HepG2 (cell line): Measurements from ENCODE around the gene CDR2L.

Experiments used
- CAMTA2 ChIP-seq: sonication (generic); formaldehyde crosslinking; IDR thresholded peaks from 2 replicates; pipeline ENCODE4 v1.4.0; 2020; ENCODE audit warnings: mild to moderate bottlenecking, missing genetic modification reagents, borderline replicate concordance
- EZH2 ChIP-seq: conservative IDR thresholded peaks from 2 replicates; pipeline ENCODE4 v1.6.1; 2012; ENCODE audit warnings: mild to moderate bottlenecking, low read depth, low read length, moderate library complexity
- FOXK1 ChIP-seq: sonication (generic); formaldehyde crosslinking; IDR thresholded peaks from 2 replicates; pipeline ENCODE4 v1.4.0; 2020; ENCODE audit warnings: low read depth, missing genetic modification reagents, borderline replicate concordance
- HNRNPUL1 ChIP-seq: fragments of 200-400 bp; formaldehyde crosslinking; IDR thresholded peaks from 2 replicates; pipeline ENCODE4 v1.6.1; 2017; ENCODE audit warnings: low read depth, mild to moderate bottlenecking, low read length, moderate library complexity
- KDM5A ChIP-seq: fragments of 200-600 bp; sonication (generic); IDR thresholded peaks from 2 replicates; pipeline ENCODE4 v1.7.0; 2018; ENCODE audit warnings: antibody characterized with exemption, mild to moderate bottlenecking, low read length, borderline replicate concordance
- MXI1 ChIP-seq: IDR thresholded peaks from 3 replicates; pipeline ENCODE4 v1.6.1; 2012; ENCODE audit warnings: low read depth, low read length, inconsistent platforms, borderline replicate concordance
- MYC ChIP-seq: sonication (generic); formaldehyde crosslinking; IDR thresholded peaks from 2 replicates; pipeline ENCODE4 v1.9.0; 2021; ENCODE audit warnings: missing genetic modification reagents, borderline replicate concordance
- RBM22 ChIP-seq: fragments of 200-400 bp; formaldehyde crosslinking; optimal IDR thresholded peaks from 2 replicates; pipeline ENCODE3; 2017; ENCODE audit warnings: mild to moderate bottlenecking, low read length, moderate library complexity
- RFX5 ChIP-seq: IDR thresholded peaks from 2 replicates; pipeline ENCODE4 v1.6.1; 2011; ENCODE audit warnings: low read depth, low read length, improper control_type of control experiment
- ZNF143 ChIP-seq: sonication (generic); formaldehyde crosslinking; IDR thresholded peaks from 2 replicates; pipeline ENCODE4 v1.4.0; 2020; ENCODE audit warnings: missing genetic modification reagents
- ZSCAN30 ChIP-seq: sonication (generic); formaldehyde crosslinking; IDR thresholded peaks from 2 replicates; pipeline ENCODE4 v1.5.0; 2020; ENCODE audit warnings: mild to moderate bottlenecking, missing genetic modification reagents
- TF ChIP-seq, protein P1 (sequence below): sonication (generic); formaldehyde crosslinking; IDR thresholded peaks from 2 replicates; pipeline ENCODE4 v1.4.0; 2020; ENCODE audit warnings: mild to moderate bottlenecking, missing genetic modification reagents

DNA sequence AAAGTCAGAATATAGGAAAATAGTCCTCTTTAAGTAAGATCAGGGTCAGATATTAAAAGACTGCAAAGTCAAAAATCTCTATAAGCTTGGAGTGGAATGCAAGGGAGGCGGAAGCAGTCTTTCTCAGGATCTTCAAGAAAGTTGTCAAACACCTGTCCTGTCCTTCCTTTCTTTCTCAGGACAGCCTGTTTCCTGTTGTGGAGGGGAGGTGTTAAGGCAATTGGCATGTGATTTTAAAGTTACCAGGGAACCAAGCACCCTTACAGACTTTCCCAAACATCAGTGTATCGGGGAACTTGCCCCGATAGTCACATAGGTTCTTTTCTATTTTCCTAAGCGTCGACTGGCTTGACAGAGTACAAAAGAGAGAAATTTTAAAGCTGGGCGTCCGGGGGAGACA is 57.3 kb downstream of the CDR2L start:
- TF ChIP-seq MXI1 (no peak), FOXK1 (CRISPR knock-in tag) (no peak), ZSCAN30 (CRISPR knock-in tag) (no peak), CAMTA2 (CRISPR knock-in tag) (no peak), HNRNPUL1 (no peak), ZNF143 (CRISPR knock-in tag) (no peak), EZH2 (no peak), RBM22 (no peak), MYC (no peak), RFX5 (no peak), KDM5A (no peak)
- TF ChIP-seq, protein P1, sequence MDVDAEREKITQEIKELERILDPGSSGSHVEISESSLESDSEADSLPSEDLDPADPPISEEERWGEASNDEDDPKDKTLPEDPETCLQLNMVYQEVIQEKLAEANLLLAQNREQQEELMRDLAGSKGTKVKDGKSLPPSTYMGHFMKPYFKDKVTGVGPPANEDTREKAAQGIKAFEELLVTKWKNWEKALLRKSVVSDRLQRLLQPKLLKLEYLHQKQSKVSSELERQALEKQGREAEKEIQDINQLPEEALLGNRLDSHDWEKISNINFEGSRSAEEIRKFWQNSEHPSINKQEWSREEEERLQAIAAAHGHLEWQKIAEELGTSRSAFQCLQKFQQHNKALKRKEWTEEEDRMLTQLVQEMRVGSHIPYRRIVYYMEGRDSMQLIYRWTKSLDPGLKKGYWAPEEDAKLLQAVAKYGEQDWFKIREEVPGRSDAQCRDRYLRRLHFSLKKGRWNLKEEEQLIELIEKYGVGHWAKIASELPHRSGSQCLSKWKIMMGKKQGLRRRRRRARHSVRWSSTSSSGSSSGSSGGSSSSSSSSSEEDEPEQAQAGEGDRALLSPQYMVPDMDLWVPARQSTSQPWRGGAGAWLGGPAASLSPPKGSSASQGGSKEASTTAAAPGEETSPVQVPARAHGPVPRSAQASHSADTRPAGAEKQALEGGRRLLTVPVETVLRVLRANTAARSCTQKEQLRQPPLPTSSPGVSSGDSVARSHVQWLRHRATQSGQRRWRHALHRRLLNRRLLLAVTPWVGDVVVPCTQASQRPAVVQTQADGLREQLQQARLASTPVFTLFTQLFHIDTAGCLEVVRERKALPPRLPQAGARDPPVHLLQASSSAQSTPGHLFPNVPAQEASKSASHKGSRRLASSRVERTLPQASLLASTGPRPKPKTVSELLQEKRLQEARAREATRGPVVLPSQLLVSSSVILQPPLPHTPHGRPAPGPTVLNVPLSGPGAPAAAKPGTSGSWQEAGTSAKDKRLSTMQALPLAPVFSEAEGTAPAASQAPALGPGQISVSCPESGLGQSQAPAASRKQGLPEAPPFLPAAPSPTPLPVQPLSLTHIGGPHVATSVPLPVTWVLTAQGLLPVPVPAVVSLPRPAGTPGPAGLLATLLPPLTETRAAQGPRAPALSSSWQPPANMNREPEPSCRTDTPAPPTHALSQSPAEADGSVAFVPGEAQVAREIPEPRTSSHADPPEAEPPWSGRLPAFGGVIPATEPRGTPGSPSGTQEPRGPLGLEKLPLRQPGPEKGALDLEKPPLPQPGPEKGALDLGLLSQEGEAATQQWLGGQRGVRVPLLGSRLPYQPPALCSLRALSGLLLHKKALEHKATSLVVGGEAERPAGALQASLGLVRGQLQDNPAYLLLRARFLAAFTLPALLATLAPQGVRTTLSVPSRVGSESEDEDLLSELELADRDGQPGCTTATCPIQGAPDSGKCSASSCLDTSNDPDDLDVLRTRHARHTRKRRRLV (CRISPR knock-in tag) = no peak
